Neural cell (in vitro differentiated cells): Measurements from ENCODE around the gene USP9X. TPM values are rescaled to one million over a fixed set of nuclear protein-coding genes. Genes with fewer than 3 reads are reported as not detected.

Source experiments
- H2AFZ ChIP-seq: fragments of 200-600, 300-800 bp; sonication (generic), shearing (Covaris generic); 2 replicates; pipeline ENCODE4 v1.6.0; 2014; ENCODE audit warnings: low read depth, mild to moderate bottlenecking, antibody characterized with exemption, low read length, moderate library complexity
- H3F3A ChIP-seq: fragments of 200-600 bp; shearing (Covaris generic); 2 replicates; pipeline ENCODE4 v1.6.1; 2016; ENCODE audit warnings: mild to moderate bottlenecking, moderate library complexity, mixed read lengths, antibody characterized with exemption, low read length; ENCODE audit not compliant: insufficient read depth, poor library complexity, severe bottlenecking
- H3K27ac ChIP-seq: fragments of 200-600, 300-800 bp; sonication (generic), shearing (Covaris generic); 2 replicates; pipeline ENCODE4 v1.5.1; 2014; ENCODE audit warnings: mild to moderate bottlenecking, low read length, moderate library complexity
- H3K27me3 ChIP-seq: fragments of 300-800, 200-600 bp; sonication (generic), shearing (Covaris generic); 2 replicates; pipeline ENCODE4 v1.6.0; 2014; ENCODE audit warnings: mild to moderate bottlenecking, low read depth, low read length, moderate library complexity; ENCODE audit not compliant: insufficient read depth
- H3K36me3 ChIP-seq: fragments of 300-800, 200-600 bp; sonication (generic), shearing (Covaris generic); 2 replicates; pipeline ENCODE4 v1.5.1; 2014; ENCODE audit warnings: mild to moderate bottlenecking, antibody characterized with exemption, low read length, moderate library complexity; ENCODE audit not compliant: insufficient read depth
- H3K4me2 ChIP-seq: fragments of 300-800, 200-600 bp; sonication (generic), shearing (Covaris generic); 2 replicates; pipeline ENCODE4 v1.6.0; 2014; ENCODE audit warnings: mild to moderate bottlenecking, low read length
- H3K4me3 ChIP-seq: fragments of 300-800, 200-600 bp; sonication (generic), shearing (Covaris generic); 2 replicates; pipeline ENCODE4 v1.5.1; 2014; ENCODE audit warnings: mild to moderate bottlenecking, low read length, moderate library complexity
- H3K79me2 ChIP-seq: fragments of 200-600 bp; shearing (Covaris generic); replicated peaks from 2 replicates; pipeline ENCODE4 v1.6.0; 2014; ENCODE audit warnings: mild to moderate bottlenecking, low read length, moderate library complexity; ENCODE audit not compliant: insufficient read depth
- H3K9ac ChIP-seq: fragments of 300-800, 200-600 bp; sonication (generic), shearing (Covaris generic); 2 replicates; pipeline ENCODE4 v1.6.1; 2016; ENCODE audit warnings: mild to moderate bottlenecking, low read length, mixed read lengths
- H3K9me2 ChIP-seq: fragments of 200-600 bp; shearing (Covaris generic); 2 replicates; pipeline ENCODE4 v1.6.1; 2016; ENCODE audit warnings: mild to moderate bottlenecking, low read length, mixed read lengths; ENCODE audit not compliant: insufficient read depth
- H3K9me3 ChIP-seq: fragments of 200-600, 300-800 bp; sonication (generic), shearing (Covaris generic); 2 replicates; pipeline ENCODE4 v1.6.1; 2016; ENCODE audit warnings: mild to moderate bottlenecking, mixed run types, low read length, moderate library complexity, mixed read lengths
- H4K20me1 ChIP-seq: fragments of 200-600 bp; shearing (Covaris generic); 2 replicates; pipeline ENCODE4 v1.6.1; 2016; ENCODE audit warnings: mild to moderate bottlenecking, mixed run types; ENCODE audit not compliant: insufficient read depth
- CTCF ChIP-seq: fragments of 450-650 bp; IDR thresholded peaks from 2 replicates; pipeline ENCODE4 v1.5.1; 2014; ENCODE audit warnings: antibody characterized with exemption, mild to moderate bottlenecking, moderate library complexity; ENCODE audit not compliant: poor library complexity, severe bottlenecking
- EP300 ChIP-seq: fragments of 450-650 bp; conservative IDR thresholded peaks from 2 replicates; pipeline ENCODE4 v1.6.1; 2014; ENCODE audit warnings: antibody characterized with exemption, mild to moderate bottlenecking, moderate library complexity; ENCODE audit not compliant: poor library complexity, severe bottlenecking
- EZH2 ChIP-seq: fragments of 200-600, 300-800 bp; shearing (Covaris generic), sonication (generic); IDR thresholded peaks from 2 replicates; pipeline ENCODE4 v1.6.1; 2014; ENCODE audit warnings: antibody characterized with exemption, low read length, borderline replicate concordance, mild to moderate bottlenecking; ENCODE audit not compliant: insufficient read depth, poor library complexity, severe bottlenecking
- MXI1 ChIP-seq: fragments of 450-650 bp; conservative IDR thresholded peaks from 2 replicates; pipeline ENCODE4 v1.6.1; 2014; ENCODE audit warnings: antibody characterized with exemption, mild to moderate bottlenecking; ENCODE audit not compliant: poor library complexity, severe bottlenecking
- POLR2AphosphoS5 ChIP-seq: IDR thresholded peaks from 2 replicates; pipeline ENCODE4 v1.6.1; 2012
- RAD21 ChIP-seq: fragments of 450-650 bp; conservative IDR thresholded peaks from 2 replicates; pipeline ENCODE4 v1.6.1; 2014; ENCODE audit warnings: antibody characterized with exemption, mild to moderate bottlenecking, moderate library complexity
- REST ChIP-seq: IDR thresholded peaks from 2 replicates; pipeline ENCODE4 v1.6.1; 2012; ENCODE audit warnings: borderline replicate concordance
- SMC3 ChIP-seq: fragments of 450-650 bp; conservative IDR thresholded peaks from 2 replicates; pipeline ENCODE4 v1.6.1; 2014; ENCODE audit warnings: antibody characterized with exemption, mild to moderate bottlenecking, moderate library complexity; ENCODE audit not compliant: poor library complexity
- TAF1 ChIP-seq: IDR thresholded peaks from 2 replicates; pipeline ENCODE4 v1.6.1; 2012; ENCODE audit warnings: low read depth
- polyA plus RNA-seq: library from polyadenylated mRNA; depleted of rRNA; stranded (reverse); fragments of >200 nt; gene quantifications from 2 replicates; pipeline ENCODE4 v1.2.3, GENCODE V29; 2014

USP9X gene
- polyA plus RNA-seq, 1 donor from 2014 or later: 36.1 TPM

- no peak for TF ChIP-seq EP300
- no peak for TF ChIP-seq SMC3
Observed at GRCh38 chrX:41081821-41082220, 3.4 kb upstream of the USP9X start (continued).

- no peaks in the 10 kb centered on the region for H3K9me2 ChIP-seq
- TF ChIP-seq RAD21 (no peak), REST (no peak), POLR2AphosphoS5 (no peak), MXI1 (no peak), TAF1 (no peak), EP300 (no peak), SMC3 (no peak), EZH2 (no peak), CTCF (no peak)
- no peak overlapping the region for H2AFZ ChIP-seq
- no peak overlapping the region for H3K4me2 ChIP-seq
- no peaks in the 10 kb centered on the region for H3K27me3 ChIP-seq
- no peaks in the 10 kb centered on the region for H4K20me1 ChIP-seq
- no peak overlapping the region for H3K27ac ChIP-seq
- peaks cover 14% of the 10 kb centered on the region for H3K79me2 ChIP-seq
- no peaks in the 10 kb centered on the region for H3K9me3 ChIP-seq
- no peaks in the 10 kb centered on the region for H3F3A ChIP-seq
- H3K9ac ChIP-seq: no peak overlapping the region
- no peak overlapping the region for H3K4me3 ChIP-seq
- no peaks in the 10 kb centered on the region for H3K36me3 ChIP-seq
Observed at GRCh38 chrX:41082783-41083182, 2.5 kb upstream of the USP9X start.

GRCh38 chrX:41084044-41084892 lies 977 bp upstream of the USP9X start:
- H3K4me2 ChIP-seq: no peak overlapping the region
- peak; percentile 28 for TF ChIP-seq TAF1
- TF ChIP-seq EP300: peak; percentile 85
- TF ChIP-seq POLR2AphosphoS5: peak; percentile 77
- TF ChIP-seq MXI1: peak; percentile 32
- no peak for TF ChIP-seq EZH2
- TF ChIP-seq REST: no peak
- TF ChIP-seq CTCF: peak; percentile 14
- peak; percentile 26 for TF ChIP-seq RAD21
- peak overlapping the region; percentile 85 for H3K4me3 ChIP-seq
- H2AFZ ChIP-seq: peak overlapping the region; percentile 51
- H4K20me1 ChIP-seq: no peaks in the 10 kb centered on the region
- H3K9me3 ChIP-seq: no peaks in the 10 kb centered on the region
- no peaks in the 10 kb centered on the region for H3K9me2 ChIP-seq
- H3K36me3 ChIP-seq: no peaks in the 10 kb centered on the region
- peaks cover 29% of the 10 kb centered on the region for H3K79me2 ChIP-seq
- peak overlapping the region; percentile 94 for H3K9ac ChIP-seq
- no peaks in the 10 kb centered on the region for H3F3A ChIP-seq
- H3K27me3 ChIP-seq: no peaks in the 10 kb centered on the region
- H3K27ac ChIP-seq: peak overlapping the region; percentile 99
